ENCODE data around the gene WDR89. TPM values are rescaled to one million over a fixed set of nuclear protein-coding genes. Genes with fewer than 3 reads are reported as not detected.
A peak's percentile ranks its signal among the peaks of the same experiment; 100 is the strongest.
"Not testable (repeated sequence)": the region's sequence is repeated elsewhere in the genome, so short reads cannot be mapped to it uniquely, and the experiment has no call there.

Gene WDR89
- polyA plus RNA-seq, 6 donors from 2014 or later, result 12.5 to 24.4 (median 21.2) TPM

DNA sequence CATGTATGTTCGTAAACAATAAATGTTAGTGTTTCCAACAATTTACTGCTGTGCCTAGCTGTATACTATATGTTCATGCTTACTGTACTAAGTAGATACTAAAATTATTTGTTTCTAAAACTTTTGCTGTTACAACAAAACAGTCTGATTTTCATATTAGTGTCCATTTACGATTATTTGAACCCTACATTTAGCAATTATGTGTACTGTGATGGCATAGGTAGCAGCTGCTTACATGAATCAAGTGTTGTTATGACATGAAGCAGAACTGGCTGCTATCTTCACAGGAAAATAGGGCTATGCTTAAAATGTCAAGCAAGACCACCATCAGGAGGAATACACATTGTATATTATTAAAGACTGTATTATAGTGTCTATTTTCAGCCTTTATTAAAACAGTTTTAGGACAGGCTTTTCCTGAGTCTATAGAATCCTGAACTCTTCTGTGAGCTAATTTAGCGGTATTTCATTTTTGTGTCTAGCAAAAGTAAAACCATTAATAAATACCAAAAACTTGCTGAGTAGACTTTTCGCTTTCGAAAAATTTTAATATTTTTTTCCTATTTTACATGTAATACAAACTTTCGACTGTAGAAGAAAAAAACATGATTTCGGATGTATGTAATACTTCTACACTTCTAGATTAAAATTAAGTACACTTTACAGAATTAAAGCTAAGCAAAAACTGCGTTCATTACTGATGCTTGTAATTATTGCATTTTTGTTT, 1.1 kb upstream of the WDR89 start:
- Mint-ChIP-seq H3K36me3 (peaks cover 0 to 5% of the 10 kb centered on the region in 2 donors), H3K27me3 (no peaks in the 10 kb centered on the region), H3K4me3 (peak overlapping the region; percentile 82 to 100 (median 94)), H3K27ac (peak overlapping the region; percentile 97 to 100 (median 99)), H3K4me1 (peaks cover 13 to 40% (median 13%) of the 10 kb centered on the region in 3 donors), H3K9me3 (no peaks in the 10 kb centered on the region)
- DNase-seq, result no peak
- no peak for ATAC-seq (ENCODE audit: low read depth in 2 of 2)

DNA sequence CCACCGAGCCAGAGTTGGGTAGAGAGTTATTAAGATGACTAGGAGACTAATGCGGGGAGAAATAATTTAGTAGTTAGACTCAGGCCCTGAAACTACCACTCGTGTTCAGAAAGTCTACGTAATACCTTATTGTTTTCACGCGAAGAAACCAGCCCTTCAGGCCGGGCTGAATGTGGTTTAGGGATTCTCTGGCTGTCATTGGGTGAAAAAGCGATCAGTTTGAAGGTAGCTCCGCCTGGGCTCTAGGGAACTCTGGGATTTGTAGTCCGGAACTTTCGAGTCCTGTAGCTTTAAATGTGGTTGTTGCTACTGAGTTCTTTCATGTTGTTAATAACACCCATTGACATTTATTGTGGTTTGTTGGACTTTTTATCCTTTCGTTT, 549 bp upstream of the WDR89 start:
- peaks cover under 1 to 4% of the 10 kb centered on the region in 2 donors for H3K36me3 Mint-ChIP-seq
- peak overlapping the region; percentile 97 to 100 (median 99) for H3K27ac Mint-ChIP-seq
- peaks cover 13 to 42% (median 13%) of the 10 kb centered on the region in 3 donors for H3K4me1 Mint-ChIP-seq
- ATAC-seq (ENCODE audit: low read depth in 2 of 2) (peak; percentile 58 to 59), DNase-seq (peak; percentile 87)
- H3K27me3 Mint-ChIP-seq, result no peaks in the 10 kb centered on the region
- no peaks in the 10 kb centered on the region for H3K9me3 Mint-ChIP-seq
- peak overlapping the region; percentile 82 to 100 (median 94) for H3K4me3 Mint-ChIP-seq

DNA sequence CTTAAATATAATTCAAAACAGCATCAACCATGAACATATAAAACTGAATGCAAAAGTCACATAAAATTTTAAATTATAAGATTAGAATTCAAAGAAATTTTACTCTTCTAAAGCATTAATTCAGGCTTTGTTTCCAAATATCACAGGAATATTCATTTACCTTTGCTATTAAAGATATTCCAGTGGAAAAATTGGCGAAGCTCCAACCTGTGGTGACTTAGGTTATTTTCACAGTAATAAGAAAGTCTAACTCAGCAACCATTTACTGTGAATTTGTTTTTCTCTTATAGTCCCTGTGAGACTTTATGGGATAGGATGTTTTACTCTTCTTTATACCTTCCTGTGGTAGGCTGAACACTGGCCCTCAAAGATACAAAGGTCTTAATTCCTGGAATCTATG, 3.2 kb downstream of the WDR89 start:
- Mint-ChIP-seq H3K27ac (peak overlapping the region in 4 of 6 donors; percentile 70 to 99 (median 85)), H3K4me3 (peak overlapping the region in 2 of 8 donors; percentile 42 to 54), H3K36me3 (peaks cover 9 to 15% of the 10 kb centered on the region in 2 donors), H3K9me3 (peaks cover 0 to 25% (median 9%) of the 10 kb centered on the region in 7 donors), H3K4me1 (peaks cover 23 to 69% (median 41%) of the 10 kb centered on the region in 3 donors), H3K27me3 (no peaks in the 10 kb centered on the region)
- ATAC-seq (ENCODE audit: low read depth in 2 of 2) (no peak), DNase-seq (no peak)

DNA sequence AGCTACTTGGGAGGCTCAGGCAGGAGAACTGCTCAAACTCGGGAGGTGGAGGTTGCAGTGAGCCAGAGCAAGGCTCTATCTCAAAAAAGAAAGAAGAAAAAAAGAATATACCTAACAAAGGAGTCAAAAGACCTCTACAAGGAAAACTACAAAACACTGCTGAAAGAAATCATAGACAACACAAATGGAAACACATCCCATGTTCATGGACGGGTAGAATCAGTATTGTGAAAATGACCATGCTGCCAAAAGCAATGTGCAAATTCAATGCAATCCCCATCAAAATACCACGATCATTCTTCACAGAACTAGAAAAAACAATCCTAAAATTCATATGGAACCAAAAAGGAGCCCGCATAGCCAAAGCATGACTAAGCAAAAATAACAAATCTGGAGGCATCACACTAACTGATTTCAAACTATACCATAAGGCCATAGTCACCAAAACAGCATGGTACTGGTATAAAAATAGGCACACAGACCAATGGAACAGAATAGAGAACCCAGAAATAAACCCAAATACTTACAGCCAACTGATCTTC, 5.5 kb downstream of the WDR89 start:
- H3K4me1 Mint-ChIP-seq, result peaks cover 30 to 72% (median 47%) of the 10 kb centered on the region in 3 donors
- peaks cover 9 to 15% of the 10 kb centered on the region in 2 donors for H3K36me3 Mint-ChIP-seq
- not testable (repeated sequence) for H3K27me3 Mint-ChIP-seq; DNase-seq; ATAC-seq (ENCODE audit: low read depth in 2 of 2)
- H3K9me3 Mint-ChIP-seq, result peaks cover 0 to 25% (median 9%) of the 10 kb centered on the region in 7 donors
- H3K27ac Mint-ChIP-seq, result peak overlapping the region in 2 of 6 donors; percentile 19 to 77
- H3K4me3 Mint-ChIP-seq, result peak overlapping the region in 2 of 8 donors; percentile 23 to 27

DNA sequence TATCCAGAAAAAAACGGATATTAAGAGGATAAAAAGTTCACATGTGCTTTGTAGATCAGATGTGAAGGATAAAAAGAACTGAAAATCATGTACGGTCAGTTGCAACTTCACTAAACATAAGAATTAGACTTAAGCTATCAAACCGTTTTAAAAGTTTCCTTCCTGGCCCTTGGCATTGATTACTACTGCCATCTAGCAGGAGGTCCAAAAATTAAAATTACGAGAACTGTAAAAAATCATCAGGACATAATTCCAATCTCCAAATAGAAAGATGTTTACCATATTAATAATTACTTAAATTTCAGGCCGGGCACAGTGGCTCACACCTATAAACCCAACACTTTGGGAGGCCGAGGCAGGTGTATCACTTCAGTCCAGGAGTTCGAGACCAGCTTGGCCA, 7.9 kb downstream of the WDR89 start:
- no peak overlapping the region for H3K4me3 Mint-ChIP-seq
- DNase-seq (no peak), ATAC-seq (ENCODE audit: low read depth in 2 of 2) (no peak)
- H3K36me3 Mint-ChIP-seq, result peaks cover 15 to 16% of the 10 kb centered on the region in 2 donors
- peaks cover 0 to 25% (median 9%) of the 10 kb centered on the region in 7 donors for H3K9me3 Mint-ChIP-seq
- H3K27me3 Mint-ChIP-seq, result no peaks in the 10 kb centered on the region
- H3K27ac Mint-ChIP-seq, result peak overlapping the region in 2 of 6 donors; percentile 30 to 38
- H3K4me1 Mint-ChIP-seq, result peaks cover 25 to 52% (median 43%) of the 10 kb centered on the region in 3 donors

DNA sequence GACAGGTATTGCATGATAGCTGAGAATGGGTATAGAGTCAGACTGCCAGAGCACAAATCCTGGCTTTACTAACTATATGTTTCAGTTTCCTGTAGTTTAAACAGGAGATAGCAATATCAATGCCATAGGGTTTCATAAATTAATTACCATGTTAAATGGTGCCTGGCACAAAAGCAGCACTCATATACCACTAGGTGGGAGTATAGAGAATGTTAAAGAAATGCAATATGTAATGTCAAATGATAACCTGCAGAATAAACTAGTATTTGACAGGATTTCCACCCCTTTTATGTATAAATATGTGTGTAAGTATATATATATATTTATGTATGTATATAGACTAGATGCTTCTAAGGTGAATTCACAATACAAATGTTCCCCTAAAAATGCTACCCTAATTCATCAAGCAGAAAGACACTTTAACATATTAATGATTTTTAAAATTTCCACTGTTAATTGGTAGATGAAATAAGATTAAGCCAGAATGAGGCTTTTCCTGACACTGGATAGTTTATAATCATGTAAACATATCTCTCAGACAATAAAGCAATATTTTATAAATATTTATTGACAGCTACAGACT, 8.6 kb downstream of the WDR89 start:
- ATAC-seq (ENCODE audit: low read depth in 2 of 2) (peak; percentile 61 to 83), DNase-seq (peak; percentile 32)
- peaks cover 15 to 16% of the 10 kb centered on the region in 2 donors for H3K36me3 Mint-ChIP-seq
- H3K27me3 Mint-ChIP-seq, result no peaks in the 10 kb centered on the region
- peaks cover 0 to 25% (median 9%) of the 10 kb centered on the region in 7 donors for H3K9me3 Mint-ChIP-seq
- no peak overlapping the region for H3K4me3 Mint-ChIP-seq
- H3K4me1 Mint-ChIP-seq, result peaks cover 22 to 46% (median 39%) of the 10 kb centered on the region in 3 donors
- H3K27ac Mint-ChIP-seq, result no peak overlapping the region

DNA sequence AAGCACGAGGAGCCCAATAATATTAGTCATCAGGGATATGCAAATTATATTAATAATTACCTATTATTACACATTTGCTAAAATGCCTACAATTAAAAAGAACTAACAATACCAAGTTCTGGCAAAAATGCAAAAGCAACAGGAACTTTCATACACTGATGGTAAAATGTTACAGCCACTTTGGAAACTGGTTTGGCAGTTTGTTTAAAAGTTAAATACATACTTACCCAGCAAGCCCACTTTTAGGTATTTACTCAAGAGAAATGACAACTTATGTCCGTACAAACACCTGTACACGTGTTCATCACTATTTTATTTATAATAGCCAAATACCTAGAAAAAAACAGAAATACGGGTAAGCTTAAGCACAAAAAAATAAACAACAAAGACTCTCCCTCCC, 17.0 kb downstream of the WDR89 start:
- DNase-seq, result no peak
- ATAC-seq (ENCODE audit: low read depth in 2 of 2), result no peak
- no peaks in the 10 kb centered on the region for H3K27me3 Mint-ChIP-seq
- H3K9me3 Mint-ChIP-seq, result no peaks in the 10 kb centered on the region
- peaks cover 4 to 13% of the 10 kb centered on the region in 2 donors for H3K36me3 Mint-ChIP-seq
- H3K4me3 Mint-ChIP-seq, result no peak overlapping the region
- H3K4me1 Mint-ChIP-seq, result peaks cover 5 to 17% (median 16%) of the 10 kb centered on the region in 3 donors
- H3K27ac Mint-ChIP-seq, result no peak overlapping the region

DNA sequence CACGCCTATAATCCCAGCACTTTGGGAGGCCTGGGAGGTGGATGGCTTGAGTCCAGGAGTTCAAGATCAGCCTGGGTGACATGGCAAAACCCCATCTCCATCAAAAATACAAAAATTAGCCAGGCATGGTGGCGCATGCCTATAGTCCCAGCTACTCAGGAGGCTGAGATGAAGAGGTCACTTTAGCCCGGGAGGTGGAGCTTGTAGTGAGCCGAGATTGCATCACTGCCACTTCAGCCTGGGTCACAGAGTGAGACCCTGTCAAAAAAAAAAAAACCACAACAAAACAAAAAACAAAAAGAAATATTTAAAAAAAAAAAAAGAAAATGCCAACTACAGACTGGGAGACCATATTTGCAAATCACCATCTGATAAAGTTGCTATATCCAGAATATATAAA, 17.5 kb downstream of the WDR89 start:
- H3K4me1 Mint-ChIP-seq, result peaks cover 5 to 13% (median 12%) of the 10 kb centered on the region in 3 donors
- no peak overlapping the region for H3K4me3 Mint-ChIP-seq
- no peaks in the 10 kb centered on the region for H3K9me3 Mint-ChIP-seq
- ATAC-seq (ENCODE audit: low read depth in 2 of 2) (no peak), DNase-seq (no peak)
- no peaks in the 10 kb centered on the region for H3K27me3 Mint-ChIP-seq
- H3K36me3 Mint-ChIP-seq, result peaks cover 4 to 9% of the 10 kb centered on the region in 2 donors
- no peak overlapping the region for H3K27ac Mint-ChIP-seq

DNA sequence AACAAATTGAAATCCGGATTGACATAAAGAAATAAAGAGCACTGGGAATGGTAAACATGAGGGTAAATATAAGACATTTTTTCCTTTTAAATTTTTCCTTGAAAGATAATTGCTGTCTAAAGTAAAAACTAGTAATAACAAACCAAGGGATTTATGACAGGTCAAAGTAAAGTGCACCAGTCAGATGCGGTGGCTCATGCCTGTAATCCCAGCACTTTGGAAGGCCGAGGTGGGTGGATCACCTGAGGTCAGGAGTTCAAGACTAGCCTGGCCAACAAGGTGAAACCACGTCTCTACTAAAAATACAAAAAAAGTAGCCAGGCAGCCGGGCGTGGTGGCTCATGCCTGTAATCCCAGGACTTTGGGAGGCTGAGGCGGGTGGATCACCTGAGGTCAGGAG, 19.7 kb downstream of the WDR89 start:
- not testable (repeated sequence) for H3K4me3 Mint-ChIP-seq; H3K27me3 Mint-ChIP-seq; DNase-seq; H3K9me3 Mint-ChIP-seq; ATAC-seq (ENCODE audit: low read depth in 2 of 2)
- Mint-ChIP-seq H3K36me3 (peaks cover 4 to 14% of the 10 kb centered on the region in 2 donors), H3K4me1 (peaks cover 10 to 20% (median 16%) of the 10 kb centered on the region in 3 donors), H3K27ac (peak overlapping the region in 2 of 6 donors; percentile 56 to 57)

DNA sequence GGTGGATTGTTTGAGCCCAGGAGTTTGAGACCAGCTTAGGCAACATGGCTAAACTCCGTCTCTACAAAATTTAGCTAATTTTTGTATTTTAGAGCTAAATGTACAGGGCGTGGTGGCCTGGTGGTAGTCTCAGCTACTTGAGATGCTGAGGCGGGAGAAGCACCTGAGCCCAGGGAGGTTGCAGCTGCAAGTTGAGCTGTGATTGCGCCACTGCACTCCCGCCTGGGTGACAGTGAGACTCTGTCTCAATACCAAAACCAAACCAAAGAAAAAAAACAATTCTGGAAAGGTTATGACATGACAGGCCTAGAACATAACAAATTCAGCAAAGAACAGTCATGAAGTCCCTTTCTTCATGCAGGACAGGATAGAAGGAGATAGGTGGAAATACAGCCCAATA, 25.7 kb downstream of the WDR89 start:
- Mint-ChIP-seq H3K27ac (no peak overlapping the region), H3K36me3 (peaks cover 7 to 16% of the 10 kb centered on the region in 2 donors), H3K4me3 (no peak overlapping the region)

DNA sequence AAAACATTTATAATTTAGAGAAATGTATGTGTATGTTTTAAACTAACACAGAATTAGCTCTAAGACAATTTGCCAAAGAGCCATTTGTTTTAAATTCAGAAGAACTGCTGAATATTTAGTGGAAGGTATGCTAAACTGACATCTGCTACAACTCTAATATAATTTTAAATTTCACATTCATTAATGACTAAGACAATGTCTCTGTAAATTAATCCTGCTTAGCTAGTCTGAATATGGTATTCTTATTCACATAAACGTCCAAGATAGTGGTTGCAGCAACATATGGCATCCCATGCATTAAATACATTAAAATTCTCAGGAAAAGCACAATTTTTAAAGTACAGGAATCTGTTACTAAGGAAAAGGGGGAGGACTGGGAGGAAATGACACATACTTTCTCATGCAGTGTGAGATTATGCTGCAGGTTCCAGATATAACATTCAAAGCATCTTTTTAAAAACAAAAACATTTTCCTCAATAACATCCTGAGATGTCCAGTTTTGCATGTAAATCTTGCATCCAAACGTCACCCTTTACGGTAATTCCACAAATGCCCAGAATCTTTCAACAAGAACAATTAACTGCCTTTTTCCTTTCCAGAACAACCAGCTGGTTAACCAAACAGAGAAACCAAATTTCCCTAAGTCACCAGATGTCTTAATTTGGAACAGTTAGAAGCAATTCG, 26.9 kb downstream of the WDR89 start:
- Mint-ChIP-seq H3K36me3 (peaks cover 11 to 16% of the 10 kb centered on the region in 2 donors), H3K4me3 (no peak overlapping the region), H3K4me1 (peaks cover 12 to 22% (median 12%) of the 10 kb centered on the region in 3 donors), H3K9me3 (no peaks in the 10 kb centered on the region), H3K27me3 (no peaks in the 10 kb centered on the region), H3K27ac (no peak overlapping the region)
- no peak for ATAC-seq (ENCODE audit: low read depth in 2 of 2)
- DNase-seq, result no peak

More for the DNA sequence above, 25.7 kb downstream of the WDR89 start:
- Mint-ChIP-seq H3K9me3 (no peaks in the 10 kb centered on the region), H3K4me1 (peaks cover 12 to 22% (median 16%) of the 10 kb centered on the region in 3 donors), H3K27me3 (no peaks in the 10 kb centered on the region)
- ATAC-seq (ENCODE audit: low read depth in 2 of 2) (no peak), DNase-seq (no peak)

DNA sequence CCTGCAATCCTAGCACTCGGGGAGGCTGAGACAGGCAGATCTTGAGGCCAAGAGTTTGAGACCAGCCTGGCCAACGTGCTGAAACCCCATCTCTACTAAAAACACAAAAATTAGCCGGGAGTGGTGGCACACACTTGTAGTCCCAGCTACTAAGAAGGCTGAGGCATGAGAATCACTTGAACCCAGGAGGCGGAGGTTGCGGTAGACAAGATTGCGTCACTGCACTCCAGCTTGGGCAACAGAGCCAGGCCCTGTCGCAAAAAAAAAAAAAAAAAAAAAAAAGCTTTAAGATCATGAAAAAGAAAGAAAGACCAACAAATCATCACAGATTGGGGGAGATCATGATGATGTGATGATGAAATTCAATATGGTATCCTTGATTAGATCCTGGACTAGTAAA, 30.6 kb downstream of the WDR89 start:
- peaks cover under 1 to 4% of the 10 kb centered on the region in 2 donors for H3K36me3 Mint-ChIP-seq
- no peak overlapping the region for H3K27ac Mint-ChIP-seq
- no peak overlapping the region for H3K4me3 Mint-ChIP-seq
- no peaks in the 10 kb centered on the region for H3K27me3 Mint-ChIP-seq
- no peak for DNase-seq
- no peaks in the 10 kb centered on the region for H3K9me3 Mint-ChIP-seq
- ATAC-seq (ENCODE audit: low read depth in 2 of 2), result no peak
- H3K4me1 Mint-ChIP-seq, result peaks cover 4 to 11% (median 5%) of the 10 kb centered on the region in 3 donors

DNA sequence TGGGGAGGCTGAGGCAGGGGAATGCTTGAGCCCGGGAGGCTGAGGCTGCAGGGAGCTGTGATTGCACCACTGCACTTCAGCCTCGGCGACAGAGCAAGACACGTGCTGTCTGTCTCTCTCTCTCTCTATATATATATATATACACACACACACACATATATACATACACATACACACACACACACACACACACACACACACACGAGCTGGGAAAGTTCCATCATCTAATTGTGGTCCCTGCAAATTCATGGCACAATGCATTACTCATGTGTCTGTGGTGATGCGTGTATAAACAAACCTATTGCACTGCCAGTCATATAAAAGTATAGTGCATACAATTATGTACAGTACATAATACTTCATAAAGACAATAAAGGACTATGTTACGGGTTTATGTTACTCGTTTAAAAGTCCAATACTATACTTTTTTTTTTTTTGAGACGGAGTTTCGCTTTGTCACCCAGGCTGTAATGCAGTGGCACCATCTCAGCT, 36.6 kb downstream of the WDR89 start:
- Mint-ChIP-seq H3K4me1 (peaks cover 7 to 20% (median 16%) of the 10 kb centered on the region in 3 donors), H3K36me3 (peaks cover 0 to 12% of the 10 kb centered on the region in 2 donors), H3K27ac (no peak overlapping the region), H3K4me3 (no peak overlapping the region), H3K27me3 (no peaks in the 10 kb centered on the region), H3K9me3 (no peaks in the 10 kb centered on the region)
- DNase-seq (no peak), ATAC-seq (ENCODE audit: low read depth in 2 of 2) (no peak)

Measured in naive B cell (primary cell).